GM12878 (cell line): ENCODE results near the gene TFF1. TPM values are rescaled to one million over a fixed set of nuclear protein-coding genes. Genes with fewer than 3 reads are reported as not detected.

Source experiments
- ATAC-seq: fragments of 200-7000 bp; cut with Tn5 transposase; 3 replicates; pipeline ENCODE4 v1.9.1; 2020; ENCODE audit warnings: mild to moderate bottlenecking, moderate library complexity
- BruUV-seq: library from RNA; stranded (reverse); fragments of 400-500 nt; replicated peaks from 2 replicates; lab custom pipeline; 2021; lab: Mats Ljungman, UMichigan
- CTCF ChIA-PET: fragments of 300-600 bp; sonication (Branson Sonifier 250); formaldehyde crosslinking; extraction: SDS; loops from one replicate; lab custom pipeline; 2021; ENCODE audit warnings: inconsistent platforms; lab: Yijun Ruan, JAX
- POLR2A ChIA-PET: fragments of 350-600 bp; formaldehyde crosslinking; extraction: SDS; loops from one replicate; lab custom pipeline; 2021; ENCODE audit warnings: inconsistent platforms; lab: Charles Lee
- RAD21 ChIA-PET: fragments of 300-600 bp; sonication (Branson Sonifier 250); formaldehyde crosslinking; loops from one replicate; lab custom pipeline; 2023; ENCODE audit warnings: antibody characterized with exemption; ENCODE audit not compliant: unreplicated experiment; lab: Charles Lee
- SMC1A ChIA-PET: fragments of 300-600 bp; sonication (Branson Sonifier 250); formaldehyde crosslinking; loops from one replicate; lab custom pipeline; 2023; ENCODE audit not compliant: unreplicated experiment, uncharacterized antibody; lab: Charles Lee
- DNase-seq: peaks from one replicate; pipeline ENCODE4 v3.0.0-alpha.2; 2011; ENCODE audit warnings: low read depth, low spot score
- FAIRE-seq: peaks from 3 replicates; lab custom pipeline; 2011; peaks lifted over from hg19 to GRCh38; lab: Jason Lieb, UNC
- H2AFZ ChIP-seq: 2 replicates; pipeline ENCODE4 v1.6.0; 2011; ENCODE audit warnings: low read depth, low read length, control low read depth; ENCODE audit not compliant: control insufficient read depth
- H3K27ac ChIP-seq: 2 replicates; pipeline ENCODE4 v1.5.1; 2011; ENCODE audit warnings: control low read depth; ENCODE audit not compliant: control insufficient read depth, insufficient read depth
- H3K27me3 ChIP-seq, 2 experiments: replicated peaks in 1 of 2; 2 replicates each; pipeline versions ENCODE4 v1.6.0 to v1.6.1; 2011; ENCODE audit warnings: low read length in 1 of 2; ENCODE audit not compliant: control insufficient read depth in 2 of 2, insufficient read depth in 2 of 2
- H3K36me3 ChIP-seq, 2 experiments: 2 replicates each; pipeline ENCODE4 v1.5.1; 2011; ENCODE audit warnings: low read length in 1 of 2; ENCODE audit not compliant: control insufficient read depth in 2 of 2, insufficient read depth in 2 of 2
- H3K4me1 ChIP-seq: 2 replicates; pipeline ENCODE4 v1.6.1; 2011; ENCODE audit warnings: mild to moderate bottlenecking, low read length, moderate library complexity, mixed read lengths; ENCODE audit not compliant: control insufficient read depth, insufficient read depth
- H3K4me2 ChIP-seq: 2 replicates; pipeline ENCODE4 v1.6.0; 2011; ENCODE audit warnings: control low read depth; ENCODE audit not compliant: control insufficient read depth, insufficient read depth
- H3K4me3 ChIP-seq: fragments of 200-600 bp; sonication (generic); 2 replicates; pipeline ENCODE4 v1.5.1; 2016
- H3K79me2 ChIP-seq: 2 replicates; pipeline ENCODE4 v1.6.0; 2011; ENCODE audit warnings: low read length; ENCODE audit not compliant: control insufficient read depth, insufficient read depth
- H3K9ac ChIP-seq: 2 replicates; pipeline ENCODE4 v1.8.0; 2011; ENCODE audit warnings: low read length, control low read depth, mixed read lengths; ENCODE audit not compliant: control insufficient read depth, insufficient read depth
- H3K9me3 ChIP-seq: replicated peaks from 3 replicates; pipeline ENCODE4 v1.5.1; 2011; ENCODE audit warnings: mild to moderate bottlenecking, low read length; ENCODE audit not compliant: control insufficient read depth, insufficient read depth
- H4K20me1 ChIP-seq: 2 replicates; pipeline ENCODE4 v1.6.0; 2011; ENCODE audit not compliant: control insufficient read depth, insufficient read depth
- ATF7 ChIP-seq: fragments of 450-650 bp; IDR thresholded peaks from 2 replicates; pipeline ENCODE4 v1.6.1; 2016; ENCODE audit warnings: low read depth, mild to moderate bottlenecking
- CBFB ChIP-seq: IDR thresholded peaks from 2 replicates; pipeline ENCODE4 v1.6.1; 2016; ENCODE audit warnings: antibody characterized with exemption, low read depth
- CREM ChIP-seq: IDR thresholded peaks from 2 replicates; pipeline ENCODE4 v1.6.1; 2014; ENCODE audit warnings: antibody characterized with exemption, low read depth
- EED ChIP-seq: sonication (generic); IDR thresholded peaks from 2 replicates; pipeline ENCODE4 v1.6.1; 2016; ENCODE audit warnings: antibody characterized with exemption, low read depth
- ETV6 ChIP-seq, 2 experiments: fragments of 450-650 bp in 1 of 2; IDR thresholded peaks in 1 of 2; conservative IDR thresholded peaks in 1 of 2; 2 replicates each; pipeline ENCODE4 v1.6.1; 2014; ENCODE audit warnings: antibody characterized with exemption in 1 of 2, borderline replicate concordance in 1 of 2, low read depth in 1 of 2, mild to moderate bottlenecking in 1 of 2, moderate library complexity in 1 of 2
- EZH2 ChIP-seq: IDR thresholded peaks from 2 replicates; pipeline ENCODE4 v1.6.1; 2012; ENCODE audit warnings: low read depth, mild to moderate bottlenecking, control low read depth, inconsistent platforms, low read length, borderline replicate concordance; ENCODE audit not compliant: control insufficient read depth
- MEF2A ChIP-seq: IDR thresholded peaks from 2 replicates; pipeline ENCODE4 v1.6.1; 2011; ENCODE audit warnings: low read depth, mild to moderate bottlenecking, low read length, moderate library complexity; ENCODE audit not compliant: insufficient read depth
- MEF2B ChIP-seq: fragments of 450-650 bp; IDR thresholded peaks from 2 replicates; pipeline ENCODE4 v1.6.1; 2018; ENCODE audit warnings: mild to moderate bottlenecking, moderate library complexity; ENCODE audit not compliant: partially characterized antibody, poor library complexity, severe bottlenecking
- NFIC ChIP-seq: IDR thresholded peaks from 2 replicates; pipeline ENCODE4 v1.6.1; 2012; ENCODE audit warnings: low read depth, mild to moderate bottlenecking, inconsistent platforms, low read length, moderate library complexity
- RUNX3 ChIP-seq: IDR thresholded peaks from 2 replicates; pipeline ENCODE4 v1.6.1; 2012; ENCODE audit warnings: low read length, inconsistent platforms
- STAT1 ChIP-seq: fragments of 450-650 bp; conservative IDR thresholded peaks from 2 replicates; pipeline ENCODE4 v1.6.1; 2014; ENCODE audit warnings: antibody characterized with exemption, mild to moderate bottlenecking
- TCF12 ChIP-seq: IDR thresholded peaks from 2 replicates; pipeline ENCODE4 v1.6.1; 2011; ENCODE audit warnings: low read depth, mild to moderate bottlenecking, low read length
- ZZZ3 ChIP-seq: IDR thresholded peaks from 2 replicates; pipeline ENCODE4 v1.6.1; 2011; ENCODE audit warnings: low read depth; ENCODE audit not compliant: control insufficient read depth, insufficient read length
- WGBS: methylation state at CpG from one replicate; pipeline ENCODE4 v1.1.6; 2016; ENCODE audit warnings: low lambda C conversion rate; ENCODE audit not compliant: insufficient replicate concordance, insufficient coverage; ENCODE audit errors: missing lambda C conversion rate; 5-methylcytosine and 5-hydroxymethylcytosine counted together
- in situ Hi-C: fragments of 300-500 bp; cut with MboI; formaldehyde crosslinking; loops from 9 replicates; pipeline ENCODE4 v1.14.3; 2018; ENCODE audit warnings: mixed read lengths
- intact Hi-C: fragments of 100-400 bp; cut with micrococcal nuclease; formaldehyde crosslinking; loops from one replicate; pipeline ENCODE4 v1.14.2; 2022; ENCODE audit not compliant: unreplicated experiment
- polyA plus RNA-seq, 11 experiments: library from polyadenylated mRNA; depleted of rRNA in 4 of 11; unstranded in 6 of 11; stranded (reverse) in 5 of 11; fragments of >200 nt; fragmentation: Nextera tagmentation in 4 of 11; fragmentation: Illumina TruSeq in 1 of 11; extraction: Ambion mirVana in 4 of 11; extraction: Trizol in 1 of 11; gene quantifications; 1 replicate in 1 of 11; 2 replicates in 10 of 11; pipeline versions ENCODE4 v1.2.1 to v1.2.3, GENCODE V29; 2011 to 2016; ENCODE audit warnings: inconsistent platforms in 2 of 11, missing spikeins in 2 of 11, low read depth in 1 of 11
- total RNA-seq, 4 experiments: library from RNA; depleted of rRNA in 3 of 4; stranded (reverse); fragments of >200 nt in 3 of 4; fragmentation: Illumina TruSeq in 1 of 4; extraction: Trizol in 1 of 4; gene quantifications; 2 replicates each; pipeline versions ENCODE4 v1.2.1 to v1.2.3, GENCODE V29; 2013 to 2021
- TF ChIP-seq, protein P1 (sequence below): fragments of 450-650 bp; IDR thresholded peaks from 2 replicates; pipeline ENCODE4 v1.6.1; 2018; ENCODE audit warnings: mild to moderate bottlenecking, low read depth, moderate library complexity; ENCODE audit not compliant: partially characterized antibody
- TF ChIP-seq, protein P2 (sequence below): fragments of 150-350 bp; IDR thresholded peaks from 2 replicates; pipeline ENCODE4 v1.6.1; 2016; ENCODE audit warnings: low read depth, low read length
- TF ChIP-seq, protein P3 (sequence below): IDR thresholded peaks from 2 replicates; pipeline ENCODE4 v1.6.1; 2012; ENCODE audit warnings: low read length, inconsistent platforms

TFF1 gene
- total and polyA plus RNA-seq, 10 of the 15 experiments (the other 5 are each of a cell fraction or from before 2014, with no cell fraction given): 0.13 TPM; not detected in 9

DNA sequence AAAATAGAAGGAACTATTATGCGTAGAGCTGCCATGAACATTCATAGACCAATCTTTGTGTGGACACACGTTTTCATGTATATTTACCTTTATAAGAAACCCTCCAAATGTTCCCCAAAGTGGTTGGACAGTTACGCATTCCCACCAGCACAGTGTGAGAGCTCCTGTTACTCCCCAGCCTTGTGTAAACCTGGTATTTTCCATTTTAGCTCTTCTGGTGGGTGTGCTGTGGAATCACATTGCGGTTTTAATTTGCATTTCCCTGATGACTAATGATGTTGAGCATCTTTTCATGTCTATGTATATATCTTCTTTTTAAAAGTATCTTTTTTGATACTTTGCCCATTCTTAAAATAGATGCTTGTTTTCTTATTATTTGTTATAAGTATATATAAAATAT lies 34.2 kb upstream of the TFF1 start:
- ChIA-PET SMC1A (interaction anchor here (0.8 to 3.3 kb wide), 12 partner anchors 8 to 105 kb away, joined by 3 to 18 read pairs (median 4); partner anchors contain the start of gene TFF1), RAD21 (interaction anchor here (0.7 to 3.2 kb wide), 11 partner anchors 9 to 167 kb away, joined by 3 to 19 read pairs (median 4); no protein-coding TSS in a partner anchor), POLR2A (interaction anchor here (0.8 to 5.4 kb wide), 4 partner anchors 9 to 23 kb away, joined by 3 to 34 read pairs (median 12); no protein-coding TSS in a partner anchor), CTCF (interaction anchor here (0.8 to 1.2 kb wide), 3 partner anchors 11 to 67 kb away, joined by 3 to 5 read pairs (median 3); no protein-coding TSS in a partner anchor)
- no peaks in the 10 kb centered on the region for H4K20me1 ChIP-seq
- peak overlapping the region; percentile 31; the same call in 1 of the 2 replicates for H3K4me2 ChIP-seq
- H2AFZ ChIP-seq: peak overlapping the region; percentile 13; the same call in 1 of the 2 replicates
- no peak overlapping the region for H3K4me3 ChIP-seq
- in situ Hi-C loops: no loop called here
- H3K4me1 ChIP-seq: peaks cover 10% of the 10 kb centered on the region; the same call in 1 of the 2 replicates
- intact Hi-C loops: loop anchor here (2.0 kb wide), 1 partner anchor 20 kb away; no protein-coding TSS in a partner anchor
- no TSS peak for BruUV-seq
- H3K9me3 ChIP-seq: peaks cover 5% of the 10 kb centered on the region; the same call in 1 of the 3 replicates
- H3K79me2 ChIP-seq: no peaks in the 10 kb centered on the region
- H3K36me3 ChIP-seq: no peaks in the 10 kb centered on the region
- peak overlapping the region; percentile 2; the same call in 1 of the 2 replicates for H3K27ac ChIP-seq
- WGBS: 4% methylated on average over 4 of the region's 4 CpGs
- H3K9ac ChIP-seq: no peak overlapping the region
- DNase-seq (peak; percentile 68), ATAC-seq (peak; percentile 82), FAIRE-seq (no peak)
- no peaks in the 10 kb centered on the region for H3K27me3 ChIP-seq
- TF ChIP-seq MEF2A (peak; percentile 54; the same call in 1 of the 2 replicates), STAT1 (no peak), EZH2 (no peak), TCF12 (0 out of 2 replicates have a peak, but pooled peaks have one; percentile 7), RUNX3 (peak; percentile 97), CBFB (0 out of 2 replicates have a peak, but pooled peaks have one; percentile 43), NFIC (peak; percentile 76), MEF2B (peak; percentile 42), ZZZ3 (no peak), CREM (peak; percentile 28; the same call in 1 of the 2 replicates), ATF7 (peak; percentile 49; the same call in 1 of the 2 replicates), EED (no peak), ETV6 (conservative IDR thresholded peaks at IDR 0.05 in 1 of 2, IDR thresholded peaks at IDR 0.05 in 1 of 2; ENCODE audit: borderline replicate concordance in 1 of 2, low read depth in 1 of 2) (no peak)
- TF ChIP-seq, protein P1, sequence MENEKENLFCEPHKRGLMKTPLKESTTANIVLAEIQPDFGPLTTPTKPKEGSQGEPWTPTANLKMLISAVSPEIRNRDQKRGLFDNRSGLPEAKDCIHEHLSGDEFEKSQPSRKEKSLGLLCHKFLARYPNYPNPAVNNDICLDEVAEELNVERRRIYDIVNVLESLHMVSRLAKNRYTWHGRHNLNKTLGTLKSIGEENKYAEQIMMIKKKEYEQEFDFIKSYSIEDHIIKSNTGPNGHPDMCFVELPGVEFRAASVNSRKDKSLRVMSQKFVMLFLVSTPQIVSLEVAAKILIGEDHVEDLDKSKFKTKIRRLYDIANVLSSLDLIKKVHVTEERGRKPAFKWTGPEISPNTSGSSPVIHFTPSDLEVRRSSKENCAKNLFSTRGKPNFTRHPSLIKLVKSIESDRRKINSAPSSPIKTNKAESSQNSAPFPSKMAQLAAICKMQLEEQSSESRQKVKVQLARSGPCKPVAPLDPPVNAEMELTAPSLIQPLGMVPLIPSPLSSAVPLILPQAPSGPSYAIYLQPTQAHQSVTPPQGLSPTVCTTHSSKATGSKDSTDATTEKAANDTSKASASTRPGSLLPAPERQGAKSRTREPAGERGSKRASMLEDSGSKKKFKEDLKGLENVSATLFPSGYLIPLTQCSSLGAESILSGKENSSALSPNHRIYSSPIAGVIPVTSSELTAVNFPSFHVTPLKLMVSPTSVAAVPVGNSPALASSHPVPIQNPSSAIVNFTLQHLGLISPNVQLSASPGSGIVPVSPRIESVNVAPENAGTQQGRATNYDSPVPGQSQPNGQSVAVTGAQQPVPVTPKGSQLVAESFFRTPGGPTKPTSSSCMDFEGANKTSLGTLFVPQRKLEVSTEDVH: no peak
- TF ChIP-seq, protein P2, sequence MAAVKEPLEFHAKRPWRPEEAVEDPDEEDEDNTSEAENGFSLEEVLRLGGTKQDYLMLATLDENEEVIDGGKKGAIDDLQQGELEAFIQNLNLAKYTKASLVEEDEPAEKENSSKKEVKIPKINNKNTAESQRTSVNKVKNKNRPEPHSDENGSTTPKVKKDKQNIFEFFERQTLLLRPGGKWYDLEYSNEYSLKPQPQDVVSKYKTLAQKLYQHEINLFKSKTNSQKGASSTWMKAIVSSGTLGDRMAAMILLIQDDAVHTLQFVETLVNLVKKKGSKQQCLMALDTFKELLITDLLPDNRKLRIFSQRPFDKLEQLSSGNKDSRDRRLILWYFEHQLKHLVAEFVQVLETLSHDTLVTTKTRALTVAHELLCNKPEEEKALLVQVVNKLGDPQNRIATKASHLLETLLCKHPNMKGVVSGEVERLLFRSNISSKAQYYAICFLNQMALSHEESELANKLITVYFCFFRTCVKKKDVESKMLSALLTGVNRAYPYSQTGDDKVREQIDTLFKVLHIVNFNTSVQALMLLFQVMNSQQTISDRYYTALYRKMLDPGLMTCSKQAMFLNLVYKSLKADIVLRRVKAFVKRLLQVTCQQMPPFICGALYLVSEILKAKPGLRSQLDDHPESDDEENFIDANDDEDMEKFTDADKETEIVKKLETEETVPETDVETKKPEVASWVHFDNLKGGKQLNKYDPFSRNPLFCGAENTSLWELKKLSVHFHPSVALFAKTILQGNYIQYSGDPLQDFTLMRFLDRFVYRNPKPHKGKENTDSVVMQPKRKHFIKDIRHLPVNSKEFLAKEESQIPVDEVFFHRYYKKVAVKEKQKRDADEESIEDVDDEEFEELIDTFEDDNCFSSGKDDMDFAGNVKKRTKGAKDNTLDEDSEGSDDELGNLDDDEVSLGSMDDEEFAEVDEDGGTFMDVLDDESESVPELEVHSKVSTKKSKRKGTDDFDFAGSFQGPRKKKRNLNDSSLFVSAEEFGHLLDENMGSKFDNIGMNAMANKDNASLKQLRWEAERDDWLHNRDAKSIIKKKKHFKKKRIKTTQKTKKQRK: no peak
- TF ChIP-seq, protein P3, sequence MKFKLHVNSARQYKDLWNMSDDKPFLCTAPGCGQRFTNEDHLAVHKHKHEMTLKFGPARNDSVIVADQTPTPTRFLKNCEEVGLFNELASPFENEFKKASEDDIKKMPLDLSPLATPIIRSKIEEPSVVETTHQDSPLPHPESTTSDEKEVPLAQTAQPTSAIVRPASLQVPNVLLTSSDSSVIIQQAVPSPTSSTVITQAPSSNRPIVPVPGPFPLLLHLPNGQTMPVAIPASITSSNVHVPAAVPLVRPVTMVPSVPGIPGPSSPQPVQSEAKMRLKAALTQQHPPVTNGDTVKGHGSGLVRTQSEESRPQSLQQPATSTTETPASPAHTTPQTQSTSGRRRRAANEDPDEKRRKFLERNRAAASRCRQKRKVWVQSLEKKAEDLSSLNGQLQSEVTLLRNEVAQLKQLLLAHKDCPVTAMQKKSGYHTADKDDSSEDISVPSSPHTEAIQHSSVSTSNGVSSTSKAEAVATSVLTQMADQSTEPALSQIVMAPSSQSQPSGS: peak; percentile 75; the same call in 1 of the 2 replicates
